Measurements from ENCODE around the gene SLC5A9. TPM values are rescaled to one million over a fixed set of nuclear protein-coding genes. Genes with fewer than 3 reads are reported as not detected.

SLC5A9 gene
- polyA plus RNA-seq, 1 donor (not counting 4 experiments of a cell fraction or from before 2014, with no cell fraction given), result not detected

DNA sequence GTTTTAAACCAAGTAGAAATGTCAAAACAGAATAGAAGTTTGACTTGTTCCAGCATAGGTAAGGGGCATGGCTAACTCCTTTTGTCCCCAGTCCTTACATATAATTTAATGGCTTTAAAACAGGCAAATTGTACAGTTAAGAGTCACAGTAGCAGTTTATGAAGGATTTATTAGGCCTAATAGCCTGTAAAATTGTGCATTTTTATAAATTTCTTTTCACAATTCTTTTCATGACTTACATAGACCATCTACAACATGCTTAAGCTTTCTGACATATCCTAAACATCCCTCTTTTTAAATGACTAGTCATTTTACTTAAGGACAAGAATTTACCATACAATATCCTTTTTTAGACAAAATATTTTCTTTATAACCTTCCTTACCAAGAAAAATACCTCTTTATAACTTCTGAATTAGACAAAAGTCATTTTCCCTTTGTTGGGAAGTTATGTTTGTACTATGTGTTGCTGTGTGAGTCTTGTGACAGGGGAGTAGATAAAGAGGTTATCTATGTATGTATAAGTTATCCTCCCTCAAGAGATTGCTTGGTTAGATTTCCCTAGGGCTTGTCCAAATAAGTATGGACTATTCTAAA is 34.5 kb upstream of the SLC5A9 start:
- Histone ChIP-seq H3K9me1 (ENCODE audit: control insufficient read depth, extremely low read depth, insufficient read depth, low read length) (no peaks in the 10 kb centered on the region), H3K4me2 (ENCODE audit: control insufficient read depth, extremely low read depth, insufficient read depth, low read depth, low read length) (no peak overlapping the region), H3K4me1 (ENCODE audit: control insufficient read depth, extremely low read depth, insufficient read depth, low read length) (peaks cover 4% of the 10 kb centered on the region), H3K9ac (ENCODE audit: control insufficient read depth, extremely low read depth, insufficient read depth, low read length) (no peak overlapping the region), H4K20me1 (ENCODE audit: control insufficient read depth, extremely low read depth, insufficient read depth, low read length) (no peaks in the 10 kb centered on the region), H3K36me3 (ENCODE audit: control insufficient read depth in 2 of 2, extremely low read depth in 1 of 2, insufficient read depth in 2 of 2, low read length in 2 of 2) (no peaks in the 10 kb centered on the region), H3K4me3 (ENCODE audit: control insufficient read depth in 2 of 3, extremely low read depth in 1 of 3, insufficient read depth in 2 of 3, low read depth in 1 of 3, low read length in 3 of 3) (no peak overlapping the region), H3K27me3 (ENCODE audit: control insufficient read depth, extremely low read depth, insufficient read depth, low read length) (no peaks in the 10 kb centered on the region), H3K79me2 (ENCODE audit: control insufficient read depth, insufficient read depth, low read length) (no peaks in the 10 kb centered on the region), H2AFZ (ENCODE audit: control insufficient read depth, low read length) (no peak overlapping the region), H3K27ac (ENCODE audit: control insufficient read depth, insufficient read depth, low read length) (no peak overlapping the region), H3K9me3 (ENCODE audit: control insufficient read depth, low read depth, low read length) (peaks cover 6% of the 10 kb centered on the region)
- DNase-seq (ENCODE audit: low read depth, low spot score), result no peak
- no peak for FAIRE-seq
- dilution Hi-C loops (cut with MboI; ENCODE audit: extremely low pct_ligation_motif_present, low sequenced_read_pairs), result no loop called here
- TF ChIP-seq, protein P1, sequence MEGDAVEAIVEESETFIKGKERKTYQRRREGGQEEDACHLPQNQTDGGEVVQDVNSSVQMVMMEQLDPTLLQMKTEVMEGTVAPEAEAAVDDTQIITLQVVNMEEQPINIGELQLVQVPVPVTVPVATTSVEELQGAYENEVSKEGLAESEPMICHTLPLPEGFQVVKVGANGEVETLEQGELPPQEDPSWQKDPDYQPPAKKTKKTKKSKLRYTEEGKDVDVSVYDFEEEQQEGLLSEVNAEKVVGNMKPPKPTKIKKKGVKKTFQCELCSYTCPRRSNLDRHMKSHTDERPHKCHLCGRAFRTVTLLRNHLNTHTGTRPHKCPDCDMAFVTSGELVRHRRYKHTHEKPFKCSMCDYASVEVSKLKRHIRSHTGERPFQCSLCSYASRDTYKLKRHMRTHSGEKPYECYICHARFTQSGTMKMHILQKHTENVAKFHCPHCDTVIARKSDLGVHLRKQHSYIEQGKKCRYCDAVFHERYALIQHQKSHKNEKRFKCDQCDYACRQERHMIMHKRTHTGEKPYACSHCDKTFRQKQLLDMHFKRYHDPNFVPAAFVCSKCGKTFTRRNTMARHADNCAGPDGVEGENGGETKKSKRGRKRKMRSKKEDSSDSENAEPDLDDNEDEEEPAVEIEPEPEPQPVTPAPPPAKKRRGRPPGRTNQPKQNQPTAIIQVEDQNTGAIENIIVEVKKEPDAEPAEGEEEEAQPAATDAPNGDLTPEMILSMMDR (optimal IDR thresholded peaks at IDR 0.05 in 1 of 3, IDR thresholded peaks at IDR 0.05 in 1 of 3, conservative IDR thresholded peaks at IDR 0.05 in 1 of 3; ENCODE audit: extremely low read depth in 1 of 3, insufficient read depth in 2 of 3, low read length in 3 of 3), result no peak
- TF ChIP-seq EZH2 (IDR thresholded peaks at IDR 0.05; ENCODE audit: low read length), result no peak

DNA sequence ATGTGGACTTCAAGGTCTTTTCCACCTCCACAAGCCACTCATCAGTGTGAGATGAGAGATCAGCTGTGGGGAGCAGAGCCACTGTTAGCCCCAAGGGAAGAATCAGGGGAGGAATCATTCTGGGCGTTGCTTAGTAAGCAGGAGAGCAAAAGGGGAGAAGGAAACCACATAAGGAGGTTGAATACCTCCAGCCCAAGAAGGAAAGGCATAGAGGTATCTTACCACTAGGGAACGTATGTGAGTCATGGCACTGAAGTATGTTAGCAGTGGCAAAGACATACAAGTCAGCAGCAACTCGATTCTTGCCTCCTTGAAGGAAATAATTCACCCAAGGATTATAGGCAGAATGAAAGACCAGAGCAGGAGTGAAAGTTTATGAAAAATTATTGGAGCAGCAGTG is 31.6 kb upstream of the SLC5A9 start:
- peak; percentile 48 for DNase-seq (ENCODE audit: low read depth, low spot score)
- Histone ChIP-seq H3K4me3 (ENCODE audit: control insufficient read depth in 2 of 3, extremely low read depth in 1 of 3, insufficient read depth in 2 of 3, low read depth in 1 of 3, low read length in 3 of 3) (no peak overlapping the region), H3K4me1 (ENCODE audit: control insufficient read depth, extremely low read depth, insufficient read depth, low read length) (peaks cover 19% of the 10 kb centered on the region), H3K9ac (ENCODE audit: control insufficient read depth, extremely low read depth, insufficient read depth, low read length) (no peak overlapping the region), H3K27me3 (ENCODE audit: control insufficient read depth, extremely low read depth, insufficient read depth, low read length) (no peaks in the 10 kb centered on the region), H2AFZ (ENCODE audit: control insufficient read depth, low read length) (no peak overlapping the region), H3K9me3 (ENCODE audit: control insufficient read depth, low read depth, low read length) (peaks cover 6% of the 10 kb centered on the region), H4K20me1 (ENCODE audit: control insufficient read depth, extremely low read depth, insufficient read depth, low read length) (no peaks in the 10 kb centered on the region), H3K36me3 (ENCODE audit: control insufficient read depth in 2 of 2, extremely low read depth in 1 of 2, insufficient read depth in 2 of 2, low read length in 2 of 2) (no peaks in the 10 kb centered on the region), H3K79me2 (ENCODE audit: control insufficient read depth, insufficient read depth, low read length) (no peaks in the 10 kb centered on the region), H3K27ac (ENCODE audit: control insufficient read depth, insufficient read depth, low read length) (no peak overlapping the region), H3K9me1 (ENCODE audit: control insufficient read depth, extremely low read depth, insufficient read depth, low read length) (no peaks in the 10 kb centered on the region), H3K4me2 (ENCODE audit: control insufficient read depth, extremely low read depth, insufficient read depth, low read depth, low read length) (no peak overlapping the region)
- TF ChIP-seq, protein P1 (optimal IDR thresholded peaks at IDR 0.05 in 1 of 3, IDR thresholded peaks at IDR 0.05 in 1 of 3, conservative IDR thresholded peaks at IDR 0.05 in 1 of 3; ENCODE audit: extremely low read depth in 1 of 3, insufficient read depth in 2 of 3, low read length in 3 of 3), result peak; percentile 26 to 56 (median 27)
- no peak for TF ChIP-seq EZH2 (IDR thresholded peaks at IDR 0.05; ENCODE audit: low read length)
- dilution Hi-C loops (cut with MboI; ENCODE audit: extremely low pct_ligation_motif_present, low sequenced_read_pairs), result no loop called here
- FAIRE-seq, result peak; percentile 84
